Upper lobe of left lung (tissue), 4 donors: Measurements from ENCODE around the gene CAPN9.

Source experiments
- CTCF ChIP-seq, 6 experiments: fragments of 450-650 bp in 4 of 6; fragments of 200-600 bp in 2 of 6; sonication (generic) in 2 of 6; IDR thresholded peaks; one replicate each; pipeline ENCODE4 v1.5.1; 2016 to 2019; ENCODE audit warnings: antibody characterized with exemption in 6 of 6
- EP300 ChIP-seq, 4 donors: sonication (generic); formaldehyde crosslinking; IDR thresholded peaks; one replicate each; pipeline ENCODE4 v1.5.1; 2017; ENCODE audit warnings: antibody characterized with exemption in 4 of 4, control low read depth in 2 of 4

GRCh38 chr1:230747127-230747730, at the start of gene CAPN9:
- no peak for TF ChIP-seq CTCF (IDR thresholded peaks at IDR 0.05)
- no peak for TF ChIP-seq EP300 (IDR thresholded peaks at IDR 0.05)
